OCI-LY1 (cell line): Measurements from ENCODE around the gene MARK1.

ENCODE experiments used
- H2AFZ ChIP-seq: fragments of 200-600 bp; sonication (generic), shearing (Covaris generic); 2 replicates; pipeline ENCODE4 v1.6.0; 2014; ENCODE audit warnings: antibody characterized with exemption, mild to moderate bottlenecking, low read length
- H3F3A ChIP-seq: fragments of 200-600 bp; sonication (generic), shearing (Covaris generic); 2 replicates; pipeline ENCODE4 v1.6.0; 2014; ENCODE audit warnings: mild to moderate bottlenecking, antibody characterized with exemption, low read length, moderate library complexity; ENCODE audit not compliant: insufficient read depth
- H3K27ac ChIP-seq: fragments of 200-600 bp; sonication (generic); 2 replicates; pipeline ENCODE4 v1.5.1; 2014; ENCODE audit warnings: low read length, mixed run types, mild to moderate bottlenecking, low read depth; ENCODE audit not compliant: poor library complexity, severe bottlenecking
- H3K27me3 ChIP-seq: fragments of 200-600 bp; sonication (generic); 2 replicates; pipeline ENCODE4 v1.6.0; 2014; ENCODE audit warnings: antibody characterized with exemption, mild to moderate bottlenecking, low read length, moderate library complexity; ENCODE audit not compliant: insufficient read depth
- H3K36me3 ChIP-seq: fragments of 200-600 bp; sonication (generic); 2 replicates; pipeline ENCODE4 v1.6.1; 2014; ENCODE audit warnings: mild to moderate bottlenecking, antibody characterized with exemption, low read length, moderate library complexity, mixed read lengths; ENCODE audit not compliant: insufficient read depth
- H3K4me1 ChIP-seq: fragments of 200-600 bp; sonication (generic); 2 replicates; pipeline ENCODE4 v1.5.1; 2014; ENCODE audit warnings: mild to moderate bottlenecking, low read length, moderate library complexity; ENCODE audit not compliant: insufficient read depth, severe bottlenecking
- H3K4me2 ChIP-seq: fragments of 200-600 bp; sonication (generic), shearing (Covaris generic); 2 replicates; pipeline ENCODE4 v1.6.1; 2014; ENCODE audit warnings: low read length
- H3K4me3 ChIP-seq: fragments of 200-600 bp; sonication (generic); 2 replicates; pipeline ENCODE4 v1.5.1; 2014; ENCODE audit warnings: low read length, low read depth, mild to moderate bottlenecking, mixed read lengths; ENCODE audit not compliant: poor library complexity, severe bottlenecking
- H3K79me2 ChIP-seq: fragments of 200-600 bp; shearing (Covaris generic); 2 replicates; pipeline ENCODE4 v1.6.1; 2016; ENCODE audit warnings: mixed run types, low read length, mixed read lengths; ENCODE audit not compliant: insufficient read depth
- H3K9ac ChIP-seq: fragments of 200-600 bp; sonication (generic), shearing (Covaris generic); 2 replicates; pipeline ENCODE4 v1.6.1; 2014; ENCODE audit warnings: mild to moderate bottlenecking, low read length, mixed read lengths
- H3K9me2 ChIP-seq: fragments of 200-600 bp; sonication (generic), shearing (Covaris generic); 2 replicates; pipeline ENCODE4 v1.6.1; 2014; ENCODE audit warnings: low read depth, mild to moderate bottlenecking, low read length, mixed read lengths
- H3K9me3 ChIP-seq: fragments of 200-600 bp; shearing (Covaris generic); 2 replicates; pipeline ENCODE4 v1.6.1; 2014; ENCODE audit warnings: low read length, mixed read lengths
- H4K20me1 ChIP-seq: fragments of 200-600 bp; sonication (generic), shearing (Covaris generic); 2 replicates; pipeline ENCODE4 v1.6.0; 2016; ENCODE audit warnings: mild to moderate bottlenecking, low read length; ENCODE audit not compliant: insufficient read depth
- EZH2 ChIP-seq: fragments of 200-600 bp; sonication (generic), shearing (Covaris generic); IDR thresholded peaks from 2 replicates; pipeline ENCODE4 v1.8.0; 2017; ENCODE audit warnings: borderline replicate concordance, mixed run types, mild to moderate bottlenecking, antibody characterized with exemption, low read length, moderate library complexity, mixed read lengths
- TF ChIP-seq, protein P1 (sequence below): fragments of 200-600 bp; sonication (generic), shearing (Covaris generic); IDR thresholded peaks from 2 replicates; pipeline ENCODE4 v1.5.1; 2017; ENCODE audit warnings: mild to moderate bottlenecking, antibody characterized with exemption, low read length, moderate library complexity, mixed read lengths

Gene MARK1

DNA sequence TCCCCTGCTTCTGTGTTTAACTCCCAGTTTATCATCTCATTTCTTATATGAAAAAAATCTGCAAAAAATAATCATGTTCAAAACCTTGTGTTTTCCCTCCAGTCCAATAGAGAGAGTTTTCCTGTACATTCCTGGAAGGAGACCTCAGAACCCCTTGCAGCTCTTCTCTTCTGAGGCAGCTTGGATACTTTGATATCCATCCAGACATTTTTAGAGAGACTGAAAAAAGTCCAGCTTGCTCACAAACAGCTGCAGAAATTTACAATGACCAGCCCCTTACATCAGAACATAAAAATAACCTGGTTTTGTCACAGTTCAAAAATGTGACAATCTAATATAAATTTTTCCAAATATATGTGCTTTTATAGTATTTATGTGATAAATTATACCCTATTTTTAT is 88.9 kb downstream of the MARK1 start:
- TF ChIP-seq, protein P1, sequence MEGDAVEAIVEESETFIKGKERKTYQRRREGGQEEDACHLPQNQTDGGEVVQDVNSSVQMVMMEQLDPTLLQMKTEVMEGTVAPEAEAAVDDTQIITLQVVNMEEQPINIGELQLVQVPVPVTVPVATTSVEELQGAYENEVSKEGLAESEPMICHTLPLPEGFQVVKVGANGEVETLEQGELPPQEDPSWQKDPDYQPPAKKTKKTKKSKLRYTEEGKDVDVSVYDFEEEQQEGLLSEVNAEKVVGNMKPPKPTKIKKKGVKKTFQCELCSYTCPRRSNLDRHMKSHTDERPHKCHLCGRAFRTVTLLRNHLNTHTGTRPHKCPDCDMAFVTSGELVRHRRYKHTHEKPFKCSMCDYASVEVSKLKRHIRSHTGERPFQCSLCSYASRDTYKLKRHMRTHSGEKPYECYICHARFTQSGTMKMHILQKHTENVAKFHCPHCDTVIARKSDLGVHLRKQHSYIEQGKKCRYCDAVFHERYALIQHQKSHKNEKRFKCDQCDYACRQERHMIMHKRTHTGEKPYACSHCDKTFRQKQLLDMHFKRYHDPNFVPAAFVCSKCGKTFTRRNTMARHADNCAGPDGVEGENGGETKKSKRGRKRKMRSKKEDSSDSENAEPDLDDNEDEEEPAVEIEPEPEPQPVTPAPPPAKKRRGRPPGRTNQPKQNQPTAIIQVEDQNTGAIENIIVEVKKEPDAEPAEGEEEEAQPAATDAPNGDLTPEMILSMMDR = no peak
- no peak for TF ChIP-seq EZH2
- H3K36me3 ChIP-seq = no peaks in the 10 kb centered on the region
- no peaks in the 10 kb centered on the region for H3K9me2 ChIP-seq
- no peaks in the 10 kb centered on the region for H3K79me2 ChIP-seq
- no peak overlapping the region for H3K4me3 ChIP-seq
- H3F3A ChIP-seq = no peaks in the 10 kb centered on the region
- no peak overlapping the region for H2AFZ ChIP-seq
- no peaks in the 10 kb centered on the region for H3K4me1 ChIP-seq
- H3K4me2 ChIP-seq = no peak overlapping the region
- H3K27me3 ChIP-seq = no peaks in the 10 kb centered on the region
- no peak overlapping the region for H3K27ac ChIP-seq
- H4K20me1 ChIP-seq = no peaks in the 10 kb centered on the region
- no peaks in the 10 kb centered on the region for H3K9me3 ChIP-seq
- no peak overlapping the region for H3K9ac ChIP-seq

DNA sequence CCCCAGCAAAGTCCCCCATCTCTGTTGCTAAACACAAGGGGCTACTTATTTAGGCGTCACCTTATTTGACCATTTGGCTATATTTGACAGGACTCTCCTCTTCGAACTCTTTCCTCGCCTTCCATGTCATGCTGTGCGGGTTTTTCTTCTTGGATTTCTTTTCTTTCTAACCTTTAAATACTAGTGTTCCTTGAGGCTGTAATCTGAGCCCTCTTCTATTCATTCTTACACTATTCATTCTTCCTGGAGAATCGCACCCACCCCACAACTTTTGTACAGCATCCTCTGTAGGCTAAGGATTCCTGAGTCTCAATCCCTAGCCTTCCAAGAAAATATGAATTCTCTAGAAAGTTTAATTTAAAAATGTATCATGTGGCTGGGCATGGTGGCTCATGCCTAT is 100.5 kb downstream of the MARK1 start:
- no peaks in the 10 kb centered on the region for H4K20me1 ChIP-seq
- H3K4me3 ChIP-seq = no peak overlapping the region
- no peak overlapping the region for H3K9ac ChIP-seq
- TF ChIP-seq, protein P1 = no peak
- TF ChIP-seq EZH2 = no peak
- no peaks in the 10 kb centered on the region for H3F3A ChIP-seq
- H3K9me2 ChIP-seq = no peaks in the 10 kb centered on the region
- no peaks in the 10 kb centered on the region for H3K36me3 ChIP-seq
- H3K27me3 ChIP-seq = no peaks in the 10 kb centered on the region
- no peaks in the 10 kb centered on the region for H3K79me2 ChIP-seq
- no peaks in the 10 kb centered on the region for H3K4me1 ChIP-seq
- H3K9me3 ChIP-seq = no peaks in the 10 kb centered on the region
- H2AFZ ChIP-seq = no peak overlapping the region
- H3K4me2 ChIP-seq = no peak overlapping the region
- no peak overlapping the region for H3K27ac ChIP-seq

DNA sequence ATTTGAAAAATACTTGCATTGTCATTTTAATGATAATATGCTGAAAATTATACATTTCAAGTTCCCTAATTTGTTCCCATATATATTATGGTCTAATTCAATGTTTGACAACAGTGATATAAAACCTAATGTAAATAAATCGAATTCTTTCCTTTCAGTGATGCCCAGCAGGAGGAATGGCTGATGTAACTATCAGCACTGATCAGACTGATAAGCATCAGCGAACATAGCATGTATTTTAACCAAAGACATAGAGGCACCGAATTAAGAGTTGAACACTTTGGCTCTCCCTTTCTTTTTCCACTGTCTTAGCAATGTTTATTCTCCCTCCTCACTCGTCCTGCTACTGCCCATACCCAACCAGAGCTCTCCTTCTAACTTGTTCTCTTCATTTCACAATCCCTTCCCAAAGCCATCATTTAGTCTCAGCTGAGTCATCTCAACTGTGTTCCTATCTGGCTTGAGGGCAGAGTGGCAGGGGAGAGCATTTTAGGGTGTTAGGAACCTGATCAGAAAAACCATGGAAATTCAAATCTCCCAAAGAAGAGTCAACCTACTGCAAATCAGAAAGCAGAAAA is 103.4 kb downstream of the MARK1 start:
- no peaks in the 10 kb centered on the region for H3F3A ChIP-seq
- no peak overlapping the region for H2AFZ ChIP-seq
- no peaks in the 10 kb centered on the region for H3K27me3 ChIP-seq
- no peaks in the 10 kb centered on the region for H3K9me2 ChIP-seq
- H4K20me1 ChIP-seq = no peaks in the 10 kb centered on the region
- no peak overlapping the region for H3K27ac ChIP-seq
- H3K36me3 ChIP-seq = no peaks in the 10 kb centered on the region
- H3K79me2 ChIP-seq = no peaks in the 10 kb centered on the region
- H3K9ac ChIP-seq = no peak overlapping the region
- no peaks in the 10 kb centered on the region for H3K9me3 ChIP-seq
- TF ChIP-seq, protein P1 = no peak
- no peak for TF ChIP-seq EZH2
- H3K4me3 ChIP-seq = no peak overlapping the region
- no peak overlapping the region for H3K4me2 ChIP-seq
- H3K4me1 ChIP-seq = no peaks in the 10 kb centered on the region
